Measurements from ENCODE around the gene RECQL5.

The RECQL5 gene

DNA sequence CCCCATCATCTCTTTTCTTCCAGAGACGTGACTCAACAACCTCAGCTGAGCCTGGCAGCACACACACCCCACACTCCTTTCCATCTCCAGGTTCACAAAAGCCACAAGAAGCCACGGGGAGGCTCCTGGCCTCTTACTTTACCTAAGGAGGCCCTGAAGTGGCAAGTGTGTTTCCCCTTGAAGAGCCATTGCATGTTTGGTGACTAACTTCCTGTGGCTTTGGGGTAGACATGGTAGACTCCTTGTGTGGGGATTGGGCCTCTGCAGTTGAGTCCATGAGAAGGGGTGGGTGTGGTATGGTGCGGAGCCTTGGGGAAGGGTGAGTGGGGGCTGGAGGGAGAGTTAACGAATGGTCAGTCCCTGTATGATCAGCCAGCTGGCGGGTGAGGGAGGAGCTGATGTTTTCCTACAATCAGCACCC lies 24.4 kb upstream of the RECQL5 start:
- no peaks in the 10 kb centered on the region for H3K27me3 ChIP-seq
- H3K36me3 ChIP-seq, result peaks cover 18% of the 10 kb centered on the region
- DNase-seq, result no peak
- no peaks in the 10 kb centered on the region for H3K9me3 ChIP-seq
- H3K4me1 ChIP-seq, result peaks cover 11% of the 10 kb centered on the region; the same call in 1 of the 2 replicates
- H3K4me3 ChIP-seq (ENCODE audit: low read depth, low read length), result no peak overlapping the region
- TF ChIP-seq, protein P1, sequence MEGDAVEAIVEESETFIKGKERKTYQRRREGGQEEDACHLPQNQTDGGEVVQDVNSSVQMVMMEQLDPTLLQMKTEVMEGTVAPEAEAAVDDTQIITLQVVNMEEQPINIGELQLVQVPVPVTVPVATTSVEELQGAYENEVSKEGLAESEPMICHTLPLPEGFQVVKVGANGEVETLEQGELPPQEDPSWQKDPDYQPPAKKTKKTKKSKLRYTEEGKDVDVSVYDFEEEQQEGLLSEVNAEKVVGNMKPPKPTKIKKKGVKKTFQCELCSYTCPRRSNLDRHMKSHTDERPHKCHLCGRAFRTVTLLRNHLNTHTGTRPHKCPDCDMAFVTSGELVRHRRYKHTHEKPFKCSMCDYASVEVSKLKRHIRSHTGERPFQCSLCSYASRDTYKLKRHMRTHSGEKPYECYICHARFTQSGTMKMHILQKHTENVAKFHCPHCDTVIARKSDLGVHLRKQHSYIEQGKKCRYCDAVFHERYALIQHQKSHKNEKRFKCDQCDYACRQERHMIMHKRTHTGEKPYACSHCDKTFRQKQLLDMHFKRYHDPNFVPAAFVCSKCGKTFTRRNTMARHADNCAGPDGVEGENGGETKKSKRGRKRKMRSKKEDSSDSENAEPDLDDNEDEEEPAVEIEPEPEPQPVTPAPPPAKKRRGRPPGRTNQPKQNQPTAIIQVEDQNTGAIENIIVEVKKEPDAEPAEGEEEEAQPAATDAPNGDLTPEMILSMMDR (IDR thresholded peaks at IDR 0.05; ENCODE audit: low read depth, low read length), result no peak

DNA sequence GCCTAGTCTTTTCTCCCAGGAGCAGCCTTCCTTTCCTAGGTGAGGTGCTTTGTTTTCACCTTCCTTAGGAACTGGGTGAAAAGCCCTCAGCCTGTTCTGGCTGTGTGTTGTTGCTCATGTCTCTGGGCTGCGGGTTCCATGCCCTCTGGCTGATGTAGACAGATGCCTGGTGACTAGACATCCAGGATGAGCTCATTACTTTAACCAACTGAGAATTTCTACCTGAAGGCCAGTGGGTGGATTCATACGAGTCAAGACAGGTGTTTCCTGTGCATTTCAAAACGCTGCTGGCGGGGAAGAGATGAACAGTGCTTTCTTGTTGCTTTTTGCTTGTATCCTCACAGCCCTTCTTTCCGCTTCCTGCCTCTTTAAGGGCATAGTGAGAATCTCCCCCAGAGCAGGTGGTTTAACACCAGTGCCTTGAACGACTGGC lies 22.5 kb upstream of the RECQL5 start:
- H3K4me3 ChIP-seq (ENCODE audit: low read depth, low read length), result no peak overlapping the region
- DNase-seq, result no peak
- H3K36me3 ChIP-seq, result peaks cover 8% of the 10 kb centered on the region
- TF ChIP-seq, protein P1 (IDR thresholded peaks at IDR 0.05; ENCODE audit: low read depth, low read length), result no peak
- H3K9me3 ChIP-seq, result no peaks in the 10 kb centered on the region
- H3K27me3 ChIP-seq, result no peaks in the 10 kb centered on the region
- peaks cover 11% of the 10 kb centered on the region; the same call in 1 of the 2 replicates for H3K4me1 ChIP-seq

DNA sequence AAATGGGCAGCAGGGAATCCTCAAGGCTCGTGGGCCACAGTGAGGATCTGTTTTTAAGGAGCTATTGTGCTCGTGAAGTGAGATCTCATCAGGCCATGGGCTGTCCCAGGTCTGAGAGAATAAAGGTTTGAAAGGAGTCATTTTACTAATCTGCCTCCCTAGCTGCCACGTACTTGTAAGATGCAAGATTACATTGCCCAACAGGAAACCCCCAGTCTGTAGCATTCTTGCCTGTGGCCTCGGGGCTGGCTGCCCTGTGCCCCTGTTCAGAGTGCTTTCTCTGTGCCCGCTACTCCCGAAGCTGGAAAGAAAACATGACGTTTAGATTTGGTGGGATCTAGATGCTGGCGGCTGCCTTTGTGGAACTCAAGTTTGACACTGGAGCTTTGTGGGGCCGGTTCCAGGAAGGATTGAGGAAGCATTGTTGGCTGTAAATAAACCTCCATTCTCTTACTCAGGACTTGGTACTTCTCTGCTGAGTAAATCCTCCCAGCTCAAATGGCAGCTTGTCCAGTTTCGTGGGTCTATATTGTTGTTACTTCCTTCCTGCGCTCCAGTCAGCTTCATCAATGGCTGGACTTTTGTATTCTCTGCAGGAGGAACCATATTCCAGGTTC lies 21.4 kb upstream of the RECQL5 start:
- Histone ChIP-seq H3K4me3 (ENCODE audit: low read depth, low read length) (no peak overlapping the region), H3K27me3 (no peaks in the 10 kb centered on the region), H3K36me3 (peaks cover 10% of the 10 kb centered on the region), H3K9me3 (no peaks in the 10 kb centered on the region), H3K4me1 (peaks cover 11% of the 10 kb centered on the region)
- TF ChIP-seq, protein P1 (IDR thresholded peaks at IDR 0.05; ENCODE audit: low read depth, low read length), result no peak
- DNase-seq, result no peak

DNA sequence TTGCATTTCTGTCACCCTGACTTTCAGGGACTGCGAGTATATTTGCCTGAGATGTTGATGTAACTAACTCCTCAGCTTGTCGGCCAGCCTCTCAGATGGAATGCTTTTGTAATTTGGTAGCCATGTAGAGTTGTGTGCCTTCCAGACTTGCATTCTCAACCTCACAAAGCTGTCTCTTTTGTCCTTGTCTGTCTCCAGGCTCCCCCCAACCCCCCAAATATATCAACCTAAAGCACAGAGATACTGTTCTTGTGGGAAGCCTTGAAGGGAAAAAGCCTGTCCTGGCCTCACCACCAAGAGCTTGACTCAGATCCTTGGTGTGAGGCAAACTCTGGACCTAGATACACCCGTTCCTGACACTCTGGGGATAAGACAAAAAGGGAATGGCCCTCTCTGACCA lies 18.5 kb upstream of the RECQL5 start:
- Histone ChIP-seq H3K4me3 (ENCODE audit: low read depth, low read length) (no peak overlapping the region), H3K4me1 (peaks cover 10% of the 10 kb centered on the region), H3K9me3 (no peaks in the 10 kb centered on the region), H3K36me3 (peaks cover 10% of the 10 kb centered on the region), H3K27me3 (no peaks in the 10 kb centered on the region)
- DNase-seq, result no peak
- TF ChIP-seq, protein P1 (IDR thresholded peaks at IDR 0.05; ENCODE audit: low read depth, low read length), result no peak

DNA sequence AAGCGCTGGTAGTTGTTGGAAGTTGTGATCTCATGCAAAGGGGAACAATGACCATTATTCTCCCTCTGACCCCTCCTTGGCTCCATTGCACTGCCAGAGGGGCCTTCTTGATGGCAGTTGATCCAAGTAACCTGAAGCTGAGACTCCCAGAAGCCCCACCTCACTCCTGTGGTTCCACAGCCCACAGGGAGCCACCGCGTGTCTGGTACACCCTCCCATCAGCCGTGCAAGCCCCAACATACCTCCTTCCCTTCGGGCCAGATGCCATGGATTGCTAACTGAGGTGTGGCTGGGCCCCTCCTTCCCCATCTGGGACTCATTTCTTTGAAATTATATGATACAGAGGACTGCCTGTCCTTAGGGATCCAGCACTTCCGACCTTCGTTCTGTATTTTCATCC lies 18.0 kb upstream of the RECQL5 start:
- H3K9me3 ChIP-seq, result no peaks in the 10 kb centered on the region
- peaks cover 10% of the 10 kb centered on the region for H3K4me1 ChIP-seq
- H3K4me3 ChIP-seq (ENCODE audit: low read depth, low read length), result no peak overlapping the region
- peaks cover 11% of the 10 kb centered on the region for H3K36me3 ChIP-seq
- H3K27me3 ChIP-seq, result no peaks in the 10 kb centered on the region
- TF ChIP-seq, protein P1 (IDR thresholded peaks at IDR 0.05; ENCODE audit: low read depth, low read length), result no peak
- no peak for DNase-seq

DNA sequence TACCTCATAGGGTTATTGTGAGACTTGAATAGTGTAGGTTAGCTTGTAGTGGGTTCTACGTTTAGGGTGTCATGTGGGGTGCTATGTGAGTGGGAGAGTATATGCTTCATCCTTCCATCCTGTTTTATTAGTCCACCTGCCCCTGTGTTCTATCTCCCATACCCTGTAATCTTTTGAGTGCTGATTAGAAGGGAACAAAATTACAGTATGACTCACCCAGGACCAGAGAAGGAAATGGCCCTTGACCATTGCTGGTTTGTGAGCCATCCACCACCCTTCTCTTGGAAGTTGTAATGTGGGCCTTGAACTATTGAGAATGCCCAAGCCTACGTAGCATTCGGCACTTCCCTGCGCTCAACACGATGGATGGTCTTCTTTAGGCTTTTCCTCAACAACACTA lies 17.3 kb upstream of the RECQL5 start:
- Histone ChIP-seq H3K36me3 (peaks cover 18% of the 10 kb centered on the region), H3K4me1 (peaks cover 10% of the 10 kb centered on the region), H3K9me3 (no peaks in the 10 kb centered on the region), H3K4me3 (ENCODE audit: low read depth, low read length) (no peak overlapping the region), H3K27me3 (no peaks in the 10 kb centered on the region)
- TF ChIP-seq, protein P1 (IDR thresholded peaks at IDR 0.05; ENCODE audit: low read depth, low read length), result no peak
- no peak for DNase-seq

Data from BE2C (cell line).